ENCODE results near the gene FLRT1. TPM values are rescaled to one million over a fixed set of nuclear protein-coding genes. Genes with fewer than 3 reads are reported as not detected.
A peak's percentile ranks its signal among the peaks of the same experiment; 100 is the strongest.

FLRT1 gene
- total and polyA plus RNA-seq, 2 of the 13 experiments (the other 11 are each of a cell fraction or from before 2014, with no cell fraction given) = 0.02 to 0.08 TPM

- TF ChIP-seq, protein P1, sequence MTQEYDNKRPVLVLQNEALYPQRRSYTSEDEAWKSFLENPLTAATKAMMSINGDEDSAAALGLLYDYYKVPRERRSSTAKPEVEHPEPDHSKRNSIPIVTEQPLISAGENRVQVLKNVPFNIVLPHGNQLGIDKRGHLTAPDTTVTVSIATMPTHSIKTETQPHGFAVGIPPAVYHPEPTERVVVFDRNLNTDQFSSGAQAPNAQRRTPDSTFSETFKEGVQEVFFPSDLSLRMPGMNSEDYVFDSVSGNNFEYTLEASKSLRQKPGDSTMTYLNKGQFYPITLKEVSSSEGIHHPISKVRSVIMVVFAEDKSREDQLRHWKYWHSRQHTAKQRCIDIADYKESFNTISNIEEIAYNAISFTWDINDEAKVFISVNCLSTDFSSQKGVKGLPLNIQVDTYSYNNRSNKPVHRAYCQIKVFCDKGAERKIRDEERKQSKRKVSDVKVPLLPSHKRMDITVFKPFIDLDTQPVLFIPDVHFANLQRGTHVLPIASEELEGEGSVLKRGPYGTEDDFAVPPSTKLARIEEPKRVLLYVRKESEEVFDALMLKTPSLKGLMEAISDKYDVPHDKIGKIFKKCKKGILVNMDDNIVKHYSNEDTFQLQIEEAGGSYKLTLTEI (CRISPR knock-in tag; conservative IDR thresholded peaks at IDR 0.05) = no peak
Observed at GRCh38 chr11:64008283-64008913, 27.3 kb upstream of the FLRT1 start (continued).

DNA sequence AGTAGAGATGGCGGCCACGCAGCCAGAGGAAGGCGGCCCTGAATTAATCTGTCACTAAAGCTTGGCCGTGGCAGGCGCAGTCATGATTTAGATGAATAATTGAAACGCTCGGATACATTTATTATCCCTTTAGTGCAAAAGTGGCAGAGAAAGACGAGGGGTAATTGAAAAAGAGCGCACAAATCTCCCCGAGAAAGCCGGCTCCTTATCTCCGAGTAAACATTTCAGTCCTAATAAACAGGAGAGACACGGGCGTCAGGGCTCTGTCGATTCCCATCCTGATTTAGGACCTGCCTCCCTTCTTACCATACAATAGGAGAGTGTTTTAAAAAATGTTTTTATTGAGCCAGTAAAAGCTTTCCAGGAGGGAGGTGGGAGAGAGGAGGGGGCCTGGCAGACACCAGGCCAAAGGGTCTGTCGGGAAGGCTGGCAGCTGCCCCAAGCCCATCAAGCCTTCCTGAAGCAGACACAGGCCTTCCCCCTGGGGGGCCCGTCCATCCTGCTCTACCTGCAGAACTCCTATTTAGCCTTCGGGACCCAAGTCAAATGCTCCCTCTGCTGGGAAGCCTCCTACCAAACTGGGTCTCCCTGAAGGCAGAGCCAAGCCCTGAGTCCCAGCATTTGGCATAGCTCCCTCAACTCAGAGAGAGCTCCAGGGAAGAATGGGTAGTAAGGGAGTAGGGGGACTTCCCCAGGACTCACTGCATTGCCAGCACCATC lies 26.7 kb upstream of the FLRT1 start:
- H3K27ac ChIP-seq (ENCODE audit: extremely low read length, insufficient read depth, low read length) = no peak overlapping the region
- no peak for ATAC-seq
- in situ Hi-C loops (cut with HindIII; ENCODE audit: extremely low pct_ligation_motif_present, low pct_unique_long_range_greater_than_20kb) (no loop called here), intact Hi-C loops (cut with micrococcal nuclease; ENCODE audit: unreplicated experiment) (no loop called here)
- 90% methylated on average over 15 of the region's 18 CpGs for WGBS (ENCODE audit: low lambda C conversion rate)
- peaks cover 4% of the 10 kb centered on the region; the same call in 1 of the 2 replicates for H4K20me1 ChIP-seq (ENCODE audit: insufficient read depth, low read length)
- DNase-seq (ENCODE audit: low spot score) = no peak
- H3K9me3 ChIP-seq (ENCODE audit: low read length) = peaks cover 10% of the 10 kb centered on the region; the same call in 1 of the 2 replicates
- H3K4me1 ChIP-seq (ENCODE audit: insufficient read depth, low read length) = peaks cover 21% of the 10 kb centered on the region
- no peak for FAIRE-seq
- no peaks in the 10 kb centered on the region for H3K36me3 ChIP-seq (replicated peaks in 1 of 2; ENCODE audit: control insufficient read depth in 1 of 2, insufficient read depth in 2 of 2, low read length in 2 of 2)
- ChIA-PET CTCF (ENCODE audit: low intra/inter-chr PET ratio, low total read pairs) (no interaction called here), POLR2A (no interaction called here)
- no peak overlapping the region for H3K4me3 ChIP-seq (replicated peaks in 1 of 3; ENCODE audit: insufficient read depth in 1 of 3, low read depth in 2 of 3, low read length in 3 of 3)
- H3K79me2 ChIP-seq (ENCODE audit: insufficient read depth, low read length) = no peaks in the 10 kb centered on the region
- no TSS peak for BruUV-seq (replicated peaks)
- H2AFZ ChIP-seq (ENCODE audit: low read length) = no peak overlapping the region
- H3K27me3 ChIP-seq (ENCODE audit: control insufficient read depth in 1 of 2, insufficient read depth in 2 of 2, low read length in 2 of 2) = no peaks in the 10 kb centered on the region
- no peak overlapping the region for H3K9ac ChIP-seq (ENCODE audit: insufficient read depth, low read depth, low read length)
- no peak overlapping the region for H3K4me2 ChIP-seq (ENCODE audit: low read depth, low read length)
- TF ChIP-seq CSRNP1 (CRISPR knock-in tag; IDR thresholded peaks at IDR 0.05) = no peak
- no peak for TF ChIP-seq PHF8 (CRISPR knock-in tag; IDR thresholded peaks at IDR 0.05)
- TF ChIP-seq IKZF4 (CRISPR knock-in tag; IDR thresholded peaks at IDR 0.05; ENCODE audit: borderline replicate concordance, low read depth, not compliant biosample characterization) = no peak
- no peak for TF ChIP-seq FOXK2 (IDR thresholded peaks at IDR 0.05)
- TF ChIP-seq, protein P2, sequence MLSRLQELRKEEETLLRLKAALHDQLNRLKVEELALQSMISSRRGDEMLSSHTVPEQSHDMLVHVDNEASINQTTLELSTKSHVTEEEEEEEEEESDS (CRISPR knock-in tag; IDR thresholded peaks at IDR 0.05; ENCODE audit: borderline replicate concordance) = no peak
- TF ChIP-seq RFX1 (IDR thresholded peaks at IDR 0.05) = no peak
- no peak for TF ChIP-seq RNF2 (conservative IDR thresholded peaks at IDR 0.05; ENCODE audit: low read depth)
- no peak for TF ChIP-seq ZFP62 (CRISPR knock-in tag; IDR thresholded peaks at IDR 0.05)
- TF ChIP-seq KLF6 (CRISPR knock-in tag; IDR thresholded peaks at IDR 0.05) = no peak
- TF ChIP-seq, protein P3, sequence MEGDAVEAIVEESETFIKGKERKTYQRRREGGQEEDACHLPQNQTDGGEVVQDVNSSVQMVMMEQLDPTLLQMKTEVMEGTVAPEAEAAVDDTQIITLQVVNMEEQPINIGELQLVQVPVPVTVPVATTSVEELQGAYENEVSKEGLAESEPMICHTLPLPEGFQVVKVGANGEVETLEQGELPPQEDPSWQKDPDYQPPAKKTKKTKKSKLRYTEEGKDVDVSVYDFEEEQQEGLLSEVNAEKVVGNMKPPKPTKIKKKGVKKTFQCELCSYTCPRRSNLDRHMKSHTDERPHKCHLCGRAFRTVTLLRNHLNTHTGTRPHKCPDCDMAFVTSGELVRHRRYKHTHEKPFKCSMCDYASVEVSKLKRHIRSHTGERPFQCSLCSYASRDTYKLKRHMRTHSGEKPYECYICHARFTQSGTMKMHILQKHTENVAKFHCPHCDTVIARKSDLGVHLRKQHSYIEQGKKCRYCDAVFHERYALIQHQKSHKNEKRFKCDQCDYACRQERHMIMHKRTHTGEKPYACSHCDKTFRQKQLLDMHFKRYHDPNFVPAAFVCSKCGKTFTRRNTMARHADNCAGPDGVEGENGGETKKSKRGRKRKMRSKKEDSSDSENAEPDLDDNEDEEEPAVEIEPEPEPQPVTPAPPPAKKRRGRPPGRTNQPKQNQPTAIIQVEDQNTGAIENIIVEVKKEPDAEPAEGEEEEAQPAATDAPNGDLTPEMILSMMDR (CRISPR knock-in tag; IDR thresholded peaks at IDR 0.05) = 0 out of 2 replicates have a peak, but pooled peaks have one; percentile 9
- TF ChIP-seq TFDP1 (CRISPR knock-in tag; IDR thresholded peaks at IDR 0.05; ENCODE audit: borderline replicate concordance) = no peak
- TF ChIP-seq RBFOX2 (IDR thresholded peaks at IDR 0.05; ENCODE audit: low read depth, low read length) = no peak
- TF ChIP-seq NCOA1 (CRISPR knock-in tag; IDR thresholded peaks at IDR 0.05) = no peak
- TF ChIP-seq STAG1 (CRISPR knock-in tag; IDR thresholded peaks at IDR 0.05) = 0 out of 2 replicates have a peak, but pooled peaks have one; percentile 12
